GM12873 (cell line): ENCODE measurements around the gene TNFRSF25.

Source experiments
- CTCF ChIP-seq: IDR thresholded peaks from 2 replicates; pipeline ENCODE4 v1.5.1; 2012; ENCODE audit warnings: low read depth, mild to moderate bottlenecking, moderate library complexity, low read length, control low read depth; ENCODE audit not compliant: insufficient read depth; ENCODE audit errors: missing control alignments

Gene TNFRSF25

DNA sequence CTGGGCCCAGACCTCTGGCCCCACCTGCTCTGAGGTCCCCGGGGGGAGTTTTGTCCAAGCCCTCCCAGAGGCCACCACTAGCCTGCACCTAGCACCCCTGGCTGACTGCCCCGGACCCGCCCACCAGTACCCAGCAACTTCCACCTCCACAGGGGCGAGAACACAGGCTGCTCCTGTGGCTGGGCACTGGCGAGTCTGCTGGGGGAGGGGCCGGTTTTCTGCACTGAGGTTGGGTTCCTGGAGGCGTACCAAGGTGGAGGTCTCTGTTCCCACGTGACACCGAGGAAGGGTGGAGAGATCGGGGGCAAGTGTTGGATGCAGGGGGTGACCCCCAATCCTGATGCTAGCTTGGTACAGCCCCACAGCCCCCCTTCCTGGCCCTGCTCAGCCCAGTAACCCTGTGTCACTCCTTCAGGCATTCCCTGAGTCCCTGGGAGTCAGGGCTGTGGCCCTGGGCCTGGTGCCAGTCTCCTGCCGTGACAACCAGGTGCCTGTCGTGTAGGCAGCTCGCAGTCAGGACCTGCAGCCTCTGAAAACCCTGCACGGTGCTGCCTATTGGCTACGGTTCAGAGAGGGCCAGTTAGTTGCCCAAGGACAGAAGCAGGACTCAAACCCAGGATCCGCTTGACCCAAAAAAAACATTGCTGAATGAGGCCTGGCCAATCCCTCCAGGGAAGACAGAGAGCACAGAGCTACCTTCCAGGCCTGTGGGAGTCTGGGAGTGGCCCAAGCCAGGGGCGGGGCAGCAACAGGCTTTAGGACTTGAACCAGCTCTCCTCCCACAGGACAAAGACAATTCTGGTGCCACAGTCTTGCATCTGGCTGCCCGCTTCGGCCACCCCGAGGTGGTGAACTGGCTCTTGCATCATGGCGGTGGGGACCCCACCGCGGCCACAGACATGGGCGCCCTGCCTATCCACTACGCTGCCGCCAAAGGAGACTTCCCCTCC is 38.3 kb downstream of the TNFRSF25 start:
- no peak for TF ChIP-seq CTCF

DNA sequence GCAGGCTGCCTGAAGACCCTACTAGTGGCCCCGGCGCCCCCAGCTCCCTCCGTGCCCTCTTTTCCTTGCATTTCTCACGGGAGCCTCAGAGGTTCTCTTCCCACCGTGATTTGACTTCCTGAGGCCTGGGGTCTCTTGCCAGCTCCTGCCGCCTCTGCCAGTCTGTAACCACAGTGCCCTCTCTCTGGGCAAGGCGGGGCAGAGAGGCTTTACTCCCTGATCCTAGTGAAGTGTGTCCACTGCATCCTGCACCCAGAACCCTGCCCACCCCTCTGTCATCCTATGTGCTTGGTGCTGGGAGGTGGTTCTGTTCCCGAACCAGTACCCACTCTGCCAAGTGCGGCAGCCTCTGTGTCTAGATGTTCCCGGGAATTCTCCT is 39.0 kb downstream of the TNFRSF25 start:
- no peak for TF ChIP-seq CTCF

- no peak for TF ChIP-seq CTCF
These were observed 39.5 kb downstream of the TNFRSF25 start for GRCh38 chr1:6426277-6426971.

GRCh38 chr1:6425658-6426057 is 40.3 kb downstream of the TNFRSF25 start:
- TF ChIP-seq CTCF: no peak

DNA sequence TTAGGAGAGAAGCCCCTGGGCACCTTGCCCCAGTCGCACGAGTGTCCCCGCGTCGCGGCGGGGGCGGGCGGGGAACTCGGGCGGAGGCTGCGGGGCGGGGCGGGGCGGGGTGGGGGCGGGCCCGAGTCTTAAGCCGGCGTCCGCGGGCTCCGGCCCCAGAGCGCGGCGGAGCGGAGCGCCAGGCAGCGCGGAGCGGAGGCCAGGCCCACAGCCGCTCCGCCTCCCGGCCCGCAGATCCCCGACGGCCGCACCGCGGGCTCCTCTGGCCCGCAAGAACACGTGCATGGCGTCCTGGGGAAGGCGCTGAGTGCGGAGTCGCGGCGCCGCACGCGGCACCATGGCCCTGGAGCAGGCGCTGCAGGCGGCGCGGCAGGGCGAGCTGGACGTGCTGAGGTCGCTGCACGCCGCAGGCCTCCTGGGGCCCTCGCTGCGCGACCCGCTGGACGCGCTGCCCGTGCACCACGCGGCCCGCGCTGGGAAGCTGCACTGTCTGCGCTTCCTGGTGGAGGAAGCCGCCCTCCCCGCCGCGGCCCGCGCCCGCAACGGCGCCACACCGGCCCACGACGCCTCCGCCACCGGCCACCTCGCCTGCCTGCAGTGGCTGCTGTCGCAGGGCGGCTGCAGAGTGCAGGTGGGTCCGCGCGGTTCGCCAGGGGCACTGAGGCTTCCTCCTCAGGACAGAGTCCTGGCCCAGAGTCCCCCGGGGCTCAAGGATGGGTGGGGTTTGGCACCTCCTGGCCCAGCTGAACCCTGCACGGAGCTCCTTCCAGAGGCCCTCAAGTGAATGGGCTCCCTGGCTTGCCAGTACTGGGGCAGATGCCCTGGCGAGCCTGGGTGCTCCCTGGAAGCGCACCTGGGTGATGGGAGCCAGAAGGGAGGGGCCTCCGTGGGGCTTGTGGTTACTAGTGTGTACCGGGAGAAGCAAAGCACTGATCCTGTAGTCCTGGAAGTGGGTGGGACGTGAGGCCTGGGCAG is 41.1 kb downstream of the TNFRSF25 start, which contains the start of gene ESPN:
TSS of gene ESPN (plus strand) at position 158 of the 975 bp plus-strand sequence. CDS start at position 338, 180 bp downstream.
- TF ChIP-seq CTCF: no peak

DNA sequence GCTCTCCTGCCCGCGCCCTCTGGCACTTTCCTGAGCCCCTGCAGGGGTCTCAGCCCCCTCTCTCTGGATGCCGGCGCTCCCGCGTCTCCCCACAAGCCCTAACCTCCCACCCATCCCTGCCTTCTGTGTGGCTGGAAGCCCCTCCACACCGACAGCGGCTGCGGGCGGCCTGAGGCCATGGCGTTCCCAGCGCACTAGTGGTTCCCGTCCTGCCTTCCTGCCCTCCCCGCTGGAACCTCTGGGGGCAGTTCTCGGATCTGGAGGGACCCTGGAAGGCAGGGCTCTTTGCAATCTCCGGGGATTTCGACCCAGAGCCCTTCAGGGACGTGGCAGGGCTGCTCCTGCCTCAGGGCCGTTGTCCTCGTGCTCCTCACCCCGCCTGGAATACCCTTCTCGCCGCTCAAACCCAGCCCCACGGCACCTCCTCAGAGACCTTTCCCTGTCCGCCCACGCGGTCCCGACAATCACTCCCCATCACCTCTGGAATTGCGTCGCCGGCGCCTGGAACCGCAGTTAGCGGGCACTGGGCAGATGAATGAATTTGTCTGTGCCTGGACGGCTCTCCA is 41.9 kb downstream of the TNFRSF25 start:
- TF ChIP-seq CTCF: no peak
